GM20000 (cell line): ENCODE data around the gene CAT.

Experiments
- DNase-seq: peaks from one replicate; pipeline ENCODE4 v3.0.0; 2012; ENCODE audit warnings: low spot score
- CTCF ChIP-seq: IDR thresholded peaks from 2 replicates; pipeline ENCODE4 v1.5.1; 2012; ENCODE audit warnings: mild to moderate bottlenecking, control low read depth; ENCODE audit errors: extremely low read depth, missing control alignments

CAT gene

GRCh38 chr11:34488855-34489557 is 50.3 kb downstream of the CAT start:
- TF ChIP-seq CTCF = no peak
- DNase-seq = no peak

GRCh38 chr11:34490304-34490703 is 51.6 kb downstream of the CAT start:
- DNase-seq = no peak
- no peak for TF ChIP-seq CTCF

- TF ChIP-seq CTCF = peak; percentile 75
- peak; percentile 69 for DNase-seq
Observed at GRCh38 chr11:34492806-34493414, 54.2 kb downstream of the CAT start.

- DNase-seq = no peak
- no peak for TF ChIP-seq CTCF
Observed at GRCh38 chr11:34493468-34493867, 54.7 kb downstream of the CAT start.

- TF ChIP-seq CTCF = no peak
- DNase-seq = no peak
Observed at GRCh38 chr11:34493926-34494595, 55.3 kb downstream of the CAT start.

GRCh38 chr11:34495239-34495723 is 56.5 kb downstream of the CAT start:
- no peak for TF ChIP-seq CTCF
- no peak for DNase-seq

- TF ChIP-seq CTCF = no peak
- no peak for DNase-seq
Observed at GRCh38 chr11:34495724-34496377, 57.1 kb downstream of the CAT start.
